ENCODE measurements around the gene NEK10.
A peak's percentile ranks its signal among the peaks of the same experiment; 100 is the strongest.

Gene NEK10

GRCh38 chr3:27174530-27174929 is 194.7 kb downstream of the NEK10 start:
- no peak overlapping the region for H3K4me3 ChIP-seq (ENCODE audit: extremely low read depth, insufficient read depth, low read length, poor library complexity, severe bottlenecking)
- H3K9me3 ChIP-seq (ENCODE audit: control insufficient read depth, low read length): no peaks in the 10 kb centered on the region
- no peaks in the 10 kb centered on the region for H3K4me1 ChIP-seq (ENCODE audit: control insufficient read depth, insufficient read depth, low read length, poor library complexity, severe bottlenecking)
- H3K36me3 ChIP-seq (ENCODE audit: control insufficient read depth, insufficient read depth, low read length): no peaks in the 10 kb centered on the region
- 82 to 84% methylated on average over 3 to 4 of the region's 4 CpGs for WGBS, 2 experiments (ENCODE audit: insufficient coverage in 2 of 2)
- no peak overlapping the region for H3K27ac ChIP-seq (ENCODE audit: low read depth, low read length, severe bottlenecking)

GRCh38 chr3:27171113-27171512 is 198.1 kb downstream of the NEK10 start:
- H3K36me3 ChIP-seq (ENCODE audit: control insufficient read depth, insufficient read depth, low read length): no peaks in the 10 kb centered on the region
- no peak overlapping the region for H3K4me3 ChIP-seq (ENCODE audit: extremely low read depth, insufficient read depth, low read length, poor library complexity, severe bottlenecking)
- no peak overlapping the region for H3K27ac ChIP-seq (ENCODE audit: low read depth, low read length, severe bottlenecking)
- H3K9me3 ChIP-seq (ENCODE audit: control insufficient read depth, low read length): no peaks in the 10 kb centered on the region
- 100% methylated on average over 1 of the region's 2 CpGs; no CpG with 5 or more reads in 1 of the 2 experiments for WGBS, 2 experiments (ENCODE audit: insufficient coverage in 2 of 2)
- no peaks in the 10 kb centered on the region for H3K4me1 ChIP-seq (ENCODE audit: control insufficient read depth, insufficient read depth, low read length, poor library complexity, severe bottlenecking)

- no peak overlapping the region for H3K27ac ChIP-seq (ENCODE audit: low read depth, low read length, severe bottlenecking)
- no peaks in the 10 kb centered on the region for H3K36me3 ChIP-seq (ENCODE audit: control insufficient read depth, insufficient read depth, low read length)
- no peaks in the 10 kb centered on the region for H3K9me3 ChIP-seq (ENCODE audit: control insufficient read depth, low read length)
- WGBS, 2 experiments (ENCODE audit: insufficient coverage in 2 of 2): 84 to 100% methylated on average over 1 to 3 of the region's 3 CpGs
- no peaks in the 10 kb centered on the region for H3K4me1 ChIP-seq (ENCODE audit: control insufficient read depth, insufficient read depth, low read length, poor library complexity, severe bottlenecking)
- H3K4me3 ChIP-seq (ENCODE audit: extremely low read depth, insufficient read depth, low read length, poor library complexity, severe bottlenecking): no peak overlapping the region
Measured at GRCh38 chr3:27166888-27167287, 202.3 kb downstream of the NEK10 start.

GRCh38 chr3:27165321-27165721 is 203.9 kb downstream of the NEK10 start:
- no peaks in the 10 kb centered on the region for H3K36me3 ChIP-seq (ENCODE audit: control insufficient read depth, insufficient read depth, low read length)
- no peak overlapping the region for H3K27ac ChIP-seq (ENCODE audit: low read depth, low read length, severe bottlenecking)
- no peak overlapping the region for H3K4me3 ChIP-seq (ENCODE audit: extremely low read depth, insufficient read depth, low read length, poor library complexity, severe bottlenecking)
- H3K9me3 ChIP-seq (ENCODE audit: control insufficient read depth, low read length): no peaks in the 10 kb centered on the region
- WGBS, 2 experiments (ENCODE audit: insufficient coverage in 2 of 2): 96% methylated on average over 2 of the region's 2 CpGs; no CpG with 5 or more reads in 1 of the 2 experiments
- no peaks in the 10 kb centered on the region for H3K4me1 ChIP-seq (ENCODE audit: control insufficient read depth, insufficient read depth, low read length, poor library complexity, severe bottlenecking)

- WGBS, 2 experiments (ENCODE audit: insufficient coverage in 2 of 2): 75 to 100% methylated on average over 1 of the region's 2 CpGs
- Histone ChIP-seq H3K4me1 (ENCODE audit: control insufficient read depth, insufficient read depth, low read length, poor library complexity, severe bottlenecking) (no peaks in the 10 kb centered on the region), H3K4me3 (ENCODE audit: extremely low read depth, insufficient read depth, low read length, poor library complexity, severe bottlenecking) (no peak overlapping the region), H3K27ac (ENCODE audit: low read depth, low read length, severe bottlenecking) (no peak overlapping the region), H3K9me3 (ENCODE audit: control insufficient read depth, low read length) (no peaks in the 10 kb centered on the region), H3K36me3 (ENCODE audit: control insufficient read depth, insufficient read depth, low read length) (no peaks in the 10 kb centered on the region)
Measured at GRCh38 chr3:27160779-27161287, 208.3 kb downstream of the NEK10 start.

- Histone ChIP-seq H3K4me3 (ENCODE audit: extremely low read depth, insufficient read depth, low read length, poor library complexity, severe bottlenecking) (no peak overlapping the region), H3K9me3 (ENCODE audit: control insufficient read depth, low read length) (no peaks in the 10 kb centered on the region), H3K27ac (ENCODE audit: low read depth, low read length, severe bottlenecking) (no peak overlapping the region), H3K4me1 (ENCODE audit: control insufficient read depth, insufficient read depth, low read length, poor library complexity, severe bottlenecking) (no peaks in the 10 kb centered on the region), H3K36me3 (ENCODE audit: control insufficient read depth, insufficient read depth, low read length) (no peaks in the 10 kb centered on the region)
- WGBS, 2 experiments (ENCODE audit: insufficient coverage in 2 of 2): 100% methylated on average over 2 of the region's 3 CpGs; no CpG with 5 or more reads in 1 of the 2 experiments
Measured at GRCh38 chr3:27160146-27160545, 209.0 kb downstream of the NEK10 start.

- Histone ChIP-seq H3K27ac (ENCODE audit: low read depth, low read length, severe bottlenecking) (peak overlapping the region; percentile 33), H3K4me1 (ENCODE audit: control insufficient read depth, insufficient read depth, low read length, poor library complexity, severe bottlenecking) (peaks cover 5% of the 10 kb centered on the region), H3K4me3 (ENCODE audit: extremely low read depth, insufficient read depth, low read length, poor library complexity, severe bottlenecking) (no peak overlapping the region), H3K36me3 (ENCODE audit: control insufficient read depth, insufficient read depth, low read length) (no peaks in the 10 kb centered on the region), H3K9me3 (ENCODE audit: control insufficient read depth, low read length) (no peaks in the 10 kb centered on the region)
- WGBS, 2 experiments (ENCODE audit: insufficient coverage in 2 of 2): 50 to 73% methylated on average over 1 of the region's 1 CpG
Measured at GRCh38 chr3:27147215-27147614, 222.0 kb downstream of the NEK10 start.

- H3K36me3 ChIP-seq (ENCODE audit: control insufficient read depth, insufficient read depth, low read length): no peaks in the 10 kb centered on the region
- no peaks in the 10 kb centered on the region for H3K9me3 ChIP-seq (ENCODE audit: control insufficient read depth, low read length)
- H3K4me1 ChIP-seq (ENCODE audit: control insufficient read depth, insufficient read depth, low read length, poor library complexity, severe bottlenecking): peaks cover 5% of the 10 kb centered on the region
- H3K27ac ChIP-seq (ENCODE audit: low read depth, low read length, severe bottlenecking): peak overlapping the region; percentile 33
- H3K4me3 ChIP-seq (ENCODE audit: extremely low read depth, insufficient read depth, low read length, poor library complexity, severe bottlenecking): no peak overlapping the region
- WGBS, 2 experiments (ENCODE audit: insufficient coverage in 2 of 2): 67 to 87% methylated on average over 3 of the region's 3 CpGs
Measured at GRCh38 chr3:27146786-27147185, 222.4 kb downstream of the NEK10 start.

- Histone ChIP-seq H3K27ac (ENCODE audit: low read depth, low read length, severe bottlenecking) (no peak overlapping the region), H3K36me3 (ENCODE audit: control insufficient read depth, insufficient read depth, low read length) (no peaks in the 10 kb centered on the region)
- WGBS, 2 experiments (ENCODE audit: insufficient coverage in 2 of 2): 100% methylated on average over 1 of the region's 3 CpGs; no CpG with 5 or more reads in 1 of the 2 experiments
Measured at GRCh38 chr3:27145719-27146118, 223.5 kb downstream of the NEK10 start.

GRCh38 chr3:27141668-27142067 is 227.5 kb downstream of the NEK10 start:
- no peaks in the 10 kb centered on the region for H3K4me1 ChIP-seq (ENCODE audit: control insufficient read depth, insufficient read depth, low read length, poor library complexity, severe bottlenecking)
- H3K4me3 ChIP-seq (ENCODE audit: extremely low read depth, insufficient read depth, low read length, poor library complexity, severe bottlenecking): no peak overlapping the region
- H3K36me3 ChIP-seq (ENCODE audit: control insufficient read depth, insufficient read depth, low read length): no peaks in the 10 kb centered on the region
- H3K9me3 ChIP-seq (ENCODE audit: control insufficient read depth, low read length): peaks cover 9% of the 10 kb centered on the region
- no peak overlapping the region for H3K27ac ChIP-seq (ENCODE audit: low read depth, low read length, severe bottlenecking)

More at GRCh38 chr3:27145719-27146118, 223.5 kb downstream of the NEK10 start:
- Histone ChIP-seq H3K4me3 (ENCODE audit: extremely low read depth, insufficient read depth, low read length, poor library complexity, severe bottlenecking) (no peak overlapping the region), H3K9me3 (ENCODE audit: control insufficient read depth, low read length) (peaks cover 9% of the 10 kb centered on the region), H3K4me1 (ENCODE audit: control insufficient read depth, insufficient read depth, low read length, poor library complexity, severe bottlenecking) (peaks cover 5% of the 10 kb centered on the region)

- Histone ChIP-seq H3K4me3 (ENCODE audit: extremely low read depth, insufficient read depth, low read length, poor library complexity, severe bottlenecking) (no peak overlapping the region), H3K9me3 (ENCODE audit: control insufficient read depth, low read length) (peaks cover 9% of the 10 kb centered on the region), H3K4me1 (ENCODE audit: control insufficient read depth, insufficient read depth, low read length, poor library complexity, severe bottlenecking) (no peaks in the 10 kb centered on the region), H3K27ac (ENCODE audit: low read depth, low read length, severe bottlenecking) (no peak overlapping the region), H3K36me3 (ENCODE audit: control insufficient read depth, insufficient read depth, low read length) (no peaks in the 10 kb centered on the region)
Measured at GRCh38 chr3:27138562-27138961, 230.6 kb downstream of the NEK10 start.
